ENCODE results near the gene EIF3A.
A peak's percentile ranks its signal among the peaks of the same experiment; 100 is the strongest.
"Not testable (repeated sequence)": the region's sequence is repeated elsewhere in the genome, so short reads cannot be mapped to it uniquely, and the experiment has no call there.

The EIF3A gene, protein sequence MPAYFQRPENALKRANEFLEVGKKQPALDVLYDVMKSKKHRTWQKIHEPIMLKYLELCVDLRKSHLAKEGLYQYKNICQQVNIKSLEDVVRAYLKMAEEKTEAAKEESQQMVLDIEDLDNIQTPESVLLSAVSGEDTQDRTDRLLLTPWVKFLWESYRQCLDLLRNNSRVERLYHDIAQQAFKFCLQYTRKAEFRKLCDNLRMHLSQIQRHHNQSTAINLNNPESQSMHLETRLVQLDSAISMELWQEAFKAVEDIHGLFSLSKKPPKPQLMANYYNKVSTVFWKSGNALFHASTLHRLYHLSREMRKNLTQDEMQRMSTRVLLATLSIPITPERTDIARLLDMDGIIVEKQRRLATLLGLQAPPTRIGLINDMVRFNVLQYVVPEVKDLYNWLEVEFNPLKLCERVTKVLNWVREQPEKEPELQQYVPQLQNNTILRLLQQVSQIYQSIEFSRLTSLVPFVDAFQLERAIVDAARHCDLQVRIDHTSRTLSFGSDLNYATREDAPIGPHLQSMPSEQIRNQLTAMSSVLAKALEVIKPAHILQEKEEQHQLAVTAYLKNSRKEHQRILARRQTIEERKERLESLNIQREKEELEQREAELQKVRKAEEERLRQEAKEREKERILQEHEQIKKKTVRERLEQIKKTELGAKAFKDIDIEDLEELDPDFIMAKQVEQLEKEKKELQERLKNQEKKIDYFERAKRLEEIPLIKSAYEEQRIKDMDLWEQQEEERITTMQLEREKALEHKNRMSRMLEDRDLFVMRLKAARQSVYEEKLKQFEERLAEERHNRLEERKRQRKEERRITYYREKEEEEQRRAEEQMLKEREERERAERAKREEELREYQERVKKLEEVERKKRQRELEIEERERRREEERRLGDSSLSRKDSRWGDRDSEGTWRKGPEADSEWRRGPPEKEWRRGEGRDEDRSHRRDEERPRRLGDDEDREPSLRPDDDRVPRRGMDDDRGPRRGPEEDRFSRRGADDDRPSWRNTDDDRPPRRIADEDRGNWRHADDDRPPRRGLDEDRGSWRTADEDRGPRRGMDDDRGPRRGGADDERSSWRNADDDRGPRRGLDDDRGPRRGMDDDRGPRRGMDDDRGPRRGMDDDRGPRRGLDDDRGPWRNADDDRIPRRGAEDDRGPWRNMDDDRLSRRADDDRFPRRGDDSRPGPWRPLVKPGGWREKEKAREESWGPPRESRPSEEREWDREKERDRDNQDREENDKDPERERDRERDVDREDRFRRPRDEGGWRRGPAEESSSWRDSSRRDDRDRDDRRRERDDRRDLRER (N-terminal part only)

DNA sequence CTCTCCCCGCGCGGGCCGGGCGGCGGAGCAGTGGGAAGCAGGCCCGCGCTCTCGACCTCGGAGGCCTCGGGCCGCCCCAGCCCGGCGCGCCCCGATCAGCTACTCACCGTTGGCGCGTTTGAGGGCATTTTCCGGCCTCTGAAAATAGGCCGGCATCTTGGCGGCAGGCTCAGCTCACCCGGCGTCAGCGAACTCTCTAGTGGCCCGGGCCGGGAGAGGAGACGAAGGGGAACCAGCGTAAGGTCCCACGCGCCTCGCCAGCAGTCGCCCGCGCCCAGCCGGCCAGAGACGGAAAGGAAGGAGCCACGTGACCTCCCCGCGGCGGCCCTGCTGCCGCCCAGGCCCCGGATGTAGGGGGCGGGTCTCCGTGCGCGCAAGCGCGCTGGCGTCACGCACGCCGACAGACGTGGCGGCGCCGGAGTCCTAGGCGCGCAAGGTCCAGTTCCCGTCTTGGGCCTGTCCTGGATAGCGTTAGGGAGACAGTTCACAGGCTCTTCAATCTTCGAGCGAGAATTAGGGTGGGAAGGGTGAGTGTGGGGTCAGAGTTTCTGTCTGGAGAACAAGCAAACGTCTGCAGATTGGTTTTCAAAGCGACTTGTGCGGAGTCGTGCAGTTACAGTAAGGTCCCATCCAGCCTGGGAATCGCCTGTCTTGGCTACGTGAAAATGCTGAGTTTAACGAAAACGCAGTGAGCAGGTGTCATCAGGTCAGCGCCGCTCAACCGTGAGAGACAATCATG is at the start of gene EIF3A:
Gene EIF3A, minus strand, starts transcription at position 297 of the 739 bp plus-strand sequence. Its CDS starts 141 bp downstream, at position 156.
- DNase-seq: peak; percentile 94

DNA sequence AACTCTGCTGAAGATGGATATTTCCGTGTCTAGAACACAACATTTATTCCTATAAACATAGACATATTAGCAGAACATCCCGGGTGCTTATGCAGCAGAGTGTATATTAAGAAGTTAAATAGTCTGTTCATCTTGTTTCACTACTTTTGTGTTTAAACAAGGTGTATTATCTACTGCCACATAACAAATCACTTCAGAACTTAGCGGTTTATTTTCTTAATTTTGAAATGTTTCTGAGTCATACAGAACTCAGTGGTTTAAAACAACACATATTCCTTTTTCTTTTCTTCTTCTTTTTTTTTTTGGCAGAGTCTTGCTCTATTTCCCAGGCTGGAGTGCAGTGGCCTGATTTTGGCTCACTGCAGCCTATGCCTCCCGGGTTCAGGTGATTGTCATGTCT is 49.1 kb upstream of the EIF3A start:
- DNase-seq: no peak

DNA sequence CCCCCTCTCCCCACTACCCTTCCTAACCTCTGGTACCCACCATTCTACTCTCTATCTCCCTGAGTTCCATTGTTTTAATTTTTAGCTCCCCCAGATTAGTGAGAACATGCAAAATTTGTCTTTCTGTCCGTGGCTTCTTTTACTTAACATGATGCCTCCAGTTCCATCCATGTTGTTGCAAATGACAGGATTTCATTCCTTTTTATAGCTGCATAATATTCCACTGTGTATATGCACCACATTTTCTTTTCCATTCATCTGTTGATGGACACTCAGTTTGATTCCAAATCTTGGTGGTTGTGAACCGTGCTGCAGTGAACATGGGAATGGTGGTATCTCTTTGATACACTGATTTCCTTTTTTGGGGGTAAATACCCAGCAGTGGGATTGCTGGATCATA is 45.3 kb upstream of the EIF3A start:
- DNase-seq: no peak

DNA sequence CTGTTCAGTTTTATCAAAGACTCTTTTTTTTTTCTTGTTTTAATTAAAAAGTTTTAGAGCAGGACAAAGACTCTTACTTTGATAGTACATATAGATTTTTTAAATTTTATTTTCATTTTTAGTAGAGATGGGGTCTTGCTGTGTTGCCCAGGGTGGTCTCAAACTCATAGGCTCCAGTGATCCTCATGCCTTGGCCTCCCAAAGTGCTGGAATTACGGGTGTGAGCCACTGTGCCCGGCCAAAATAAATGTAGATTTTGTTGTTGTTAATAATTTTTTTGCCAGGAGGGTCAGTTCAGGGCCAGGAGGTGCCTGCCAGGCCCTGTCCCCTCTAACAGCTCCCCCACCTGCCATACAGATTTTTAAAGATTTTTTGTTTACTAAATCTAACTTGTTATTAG is 40.3 kb upstream of the EIF3A start:
- DNase-seq: no peak

DNA sequence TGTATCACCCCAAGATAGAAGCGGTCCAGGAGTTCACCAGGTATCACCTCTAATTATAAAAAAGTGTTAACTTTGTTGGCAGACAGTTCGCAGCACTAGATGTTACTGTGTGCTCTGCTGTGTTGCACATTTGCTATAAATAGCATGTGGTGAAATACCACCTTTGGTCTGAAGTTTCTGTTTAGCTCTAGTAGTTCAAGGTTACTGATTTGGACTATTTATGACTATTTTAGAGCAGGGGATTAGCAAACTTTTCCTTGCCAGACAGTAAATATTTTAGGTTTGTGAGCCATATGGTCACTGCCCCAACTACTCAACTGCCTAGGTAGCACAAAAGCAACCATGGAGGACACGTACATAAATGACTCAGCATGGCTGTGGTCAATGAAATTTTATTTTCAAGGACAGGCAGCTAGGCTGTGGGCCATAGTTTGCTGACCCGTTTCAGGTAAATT is 39.8 kb upstream of the EIF3A start:
- no peak for DNase-seq

DNA sequence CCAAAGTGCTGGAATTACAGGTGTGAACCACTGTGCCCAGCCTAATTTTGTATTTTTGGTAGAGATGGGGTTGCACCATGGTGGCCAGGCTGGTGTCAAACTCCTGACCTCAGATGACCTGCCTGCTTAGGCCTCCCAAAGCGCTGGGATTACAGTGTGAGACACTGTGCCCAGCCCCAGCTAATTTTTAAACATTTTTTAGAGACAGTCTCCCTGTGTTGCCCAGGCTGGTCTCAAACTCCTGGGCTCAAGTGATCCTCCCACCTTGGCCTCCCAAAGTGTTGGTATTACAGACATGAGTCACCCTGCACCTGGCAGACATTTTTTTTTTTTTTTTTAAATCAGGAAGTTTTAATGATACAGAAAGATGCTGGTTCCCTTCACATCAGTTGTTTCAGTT is 38.8 kb upstream of the EIF3A start:
- DNase-seq: no peak

DNA sequence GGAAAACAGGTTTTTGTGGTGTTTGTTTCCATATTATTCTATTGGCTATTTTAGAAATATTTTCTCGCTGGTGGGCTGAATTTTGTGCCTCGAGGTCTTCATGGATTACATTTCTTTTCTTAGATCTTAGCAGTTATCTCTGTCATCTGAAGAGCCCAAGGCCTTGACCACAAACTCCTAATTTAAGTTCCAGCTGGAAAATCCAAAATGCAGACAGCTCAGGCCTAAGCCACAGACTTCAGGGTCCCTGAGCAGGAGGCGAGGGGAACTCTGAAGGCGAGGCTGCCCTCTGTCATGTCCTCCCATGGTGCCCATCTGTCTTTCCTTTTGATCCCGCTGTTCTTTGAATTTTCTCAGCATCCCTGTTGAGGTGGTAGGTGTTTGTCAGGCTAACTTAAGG is 37.6 kb upstream of the EIF3A start:
- DNase-seq: no peak

DNA sequence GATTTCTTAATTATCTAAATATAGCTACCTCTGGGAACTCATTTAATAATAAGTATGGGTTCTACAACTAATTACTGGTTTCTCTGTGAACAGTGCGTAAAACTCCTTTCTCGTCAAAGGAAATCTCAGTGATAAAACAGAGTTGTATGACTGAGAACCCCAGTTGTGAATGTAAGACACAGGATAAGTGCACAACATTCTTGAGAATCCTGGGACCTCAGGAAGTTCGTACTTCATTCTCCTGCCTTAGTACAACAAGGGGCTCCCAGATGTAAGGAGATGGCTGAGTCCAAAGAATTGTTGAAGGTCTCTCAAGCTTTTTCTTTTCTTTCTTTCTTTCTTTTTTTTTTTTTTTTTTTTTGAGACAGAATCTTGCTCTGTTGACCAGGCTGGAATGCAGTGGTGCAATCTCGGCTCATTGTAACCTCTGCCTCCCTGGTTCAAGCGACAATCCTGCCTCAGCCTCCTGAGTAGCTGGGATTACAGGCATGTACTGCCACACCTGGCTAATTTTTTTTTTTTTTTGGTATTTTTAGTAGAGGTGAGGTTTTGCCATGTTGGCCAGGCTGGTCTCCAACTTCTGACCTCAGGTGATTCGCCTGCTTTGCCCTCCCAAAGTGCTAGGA is 35.8 kb upstream of the EIF3A start:
- DNase-seq: no peak

DNA sequence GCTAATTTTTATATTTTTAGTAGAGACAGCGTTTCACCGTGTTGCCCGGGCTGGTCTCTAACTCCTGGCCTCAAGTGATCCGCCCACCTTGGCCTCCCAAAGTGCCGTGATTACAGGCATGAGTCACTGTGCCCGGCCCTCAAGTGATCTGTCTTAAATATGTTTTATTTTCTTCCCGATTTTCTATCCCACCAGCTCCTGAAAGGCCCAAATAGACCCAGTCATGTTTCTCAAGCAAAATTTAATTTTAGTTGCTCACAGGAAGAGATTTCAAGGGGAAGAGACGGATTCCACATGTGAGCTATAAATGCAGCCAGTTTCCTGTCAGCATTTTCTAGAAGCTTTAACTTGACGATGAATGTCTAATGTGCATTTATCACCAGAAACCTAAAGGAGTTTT is 35.3 kb upstream of the EIF3A start:
- no peak for DNase-seq

DNA sequence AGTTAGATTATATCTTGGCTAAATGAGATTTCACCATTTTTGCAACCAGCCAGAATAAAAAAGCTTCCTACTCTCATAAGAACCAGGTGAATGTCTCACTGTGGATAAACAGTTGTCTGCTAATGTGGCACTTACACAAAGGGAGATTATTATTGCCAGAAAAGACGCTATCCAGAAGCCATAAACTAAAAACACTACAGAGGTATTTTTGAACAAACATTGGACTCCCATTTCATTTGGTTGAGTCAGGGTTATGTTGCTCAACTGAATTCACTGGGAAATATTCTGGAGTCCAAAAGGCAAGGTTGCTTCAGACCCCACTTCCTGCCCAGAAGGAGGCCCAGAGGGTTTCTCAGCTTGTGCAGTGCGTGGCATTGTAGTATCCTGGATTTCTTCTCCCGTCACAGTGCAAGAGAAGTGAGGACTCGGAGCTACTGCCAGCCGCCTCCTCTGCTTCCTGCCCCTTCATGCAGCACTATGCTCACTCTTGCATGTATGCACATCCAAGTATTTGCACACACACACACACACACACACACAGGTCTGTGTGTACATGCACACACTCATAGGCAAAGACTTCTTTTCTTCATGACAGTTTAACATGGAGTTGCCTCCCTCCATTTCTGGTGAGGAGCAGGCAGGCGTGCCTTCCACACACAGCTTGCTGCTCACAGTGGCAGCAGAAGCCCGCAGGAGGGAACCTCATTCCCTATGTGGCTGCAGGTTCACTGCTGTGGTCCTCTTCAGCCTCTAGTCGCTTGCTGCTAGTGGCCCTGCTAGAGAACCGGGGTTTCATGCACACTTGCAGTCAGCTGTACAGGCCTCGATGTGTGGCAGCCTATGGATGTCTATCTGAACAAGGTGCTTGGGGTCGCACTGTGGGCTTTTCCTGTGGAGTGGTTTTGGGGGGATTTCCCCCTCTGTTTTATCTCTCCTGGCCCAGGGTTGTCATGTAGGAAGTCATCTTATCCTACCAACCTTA is 33.4 kb upstream of the EIF3A start:
- DNase-seq: peak; percentile 76

DNA sequence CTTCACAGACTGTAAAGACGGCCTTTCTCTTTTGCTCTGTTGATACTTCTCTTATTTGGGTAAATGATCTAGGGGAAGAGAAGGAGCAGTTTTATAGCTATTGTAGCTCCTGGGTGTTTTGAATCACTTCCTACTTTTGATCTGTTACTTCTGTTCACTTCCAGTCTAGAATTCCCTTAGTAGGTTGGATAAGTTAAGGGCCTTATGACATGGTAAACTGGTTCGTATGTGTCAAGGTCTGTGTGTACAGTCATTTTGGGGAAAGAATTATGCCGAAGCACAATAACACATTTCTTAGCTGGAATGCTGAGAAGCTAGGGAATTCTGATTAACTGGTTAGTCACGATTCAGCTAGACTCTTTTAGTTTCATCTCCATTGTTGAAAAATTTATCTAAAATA is 31.4 kb upstream of the EIF3A start:
- DNase-seq: no peak

DNA sequence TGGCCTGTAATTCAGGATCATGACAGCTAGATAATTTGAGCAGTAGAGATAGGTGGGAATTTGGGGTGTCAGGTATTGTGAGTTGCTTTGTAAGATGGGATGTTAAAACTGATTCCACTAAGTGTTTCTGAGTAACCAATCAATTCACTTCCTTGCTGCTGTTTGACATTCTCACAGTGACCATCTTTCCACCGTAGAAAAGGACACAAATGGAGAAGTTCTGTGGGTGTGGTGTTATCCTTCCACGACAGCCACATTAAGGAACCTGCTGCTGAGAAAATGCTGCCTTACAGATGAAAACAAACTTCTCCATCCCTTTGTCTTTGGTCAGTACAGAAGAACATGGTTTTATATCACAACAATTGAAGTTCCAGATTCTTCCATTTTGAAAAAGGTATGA is 27.2 kb upstream of the EIF3A start:
- DNase-seq: peak; percentile 47

DNA sequence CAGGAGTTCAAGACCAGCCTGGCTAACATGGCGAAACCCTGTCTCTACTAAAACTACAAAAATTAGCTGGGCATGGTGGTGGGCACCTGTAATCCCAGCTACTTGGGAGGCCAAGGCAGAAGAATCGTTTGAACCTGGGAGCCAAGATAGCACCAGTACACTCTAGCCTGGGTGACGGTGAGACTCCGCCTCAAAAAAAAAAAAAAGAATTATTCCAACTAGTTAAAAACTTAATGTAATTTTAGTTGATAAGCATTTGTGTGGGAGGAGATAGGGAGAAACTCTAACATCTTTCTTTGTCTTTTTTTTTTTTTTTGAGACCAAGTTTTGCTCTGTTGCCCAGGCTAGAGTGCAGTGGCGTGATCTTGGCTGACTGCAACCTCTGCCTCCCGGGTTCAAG is 26.5 kb upstream of the EIF3A start:
- peak; percentile 79 for DNase-seq

DNA sequence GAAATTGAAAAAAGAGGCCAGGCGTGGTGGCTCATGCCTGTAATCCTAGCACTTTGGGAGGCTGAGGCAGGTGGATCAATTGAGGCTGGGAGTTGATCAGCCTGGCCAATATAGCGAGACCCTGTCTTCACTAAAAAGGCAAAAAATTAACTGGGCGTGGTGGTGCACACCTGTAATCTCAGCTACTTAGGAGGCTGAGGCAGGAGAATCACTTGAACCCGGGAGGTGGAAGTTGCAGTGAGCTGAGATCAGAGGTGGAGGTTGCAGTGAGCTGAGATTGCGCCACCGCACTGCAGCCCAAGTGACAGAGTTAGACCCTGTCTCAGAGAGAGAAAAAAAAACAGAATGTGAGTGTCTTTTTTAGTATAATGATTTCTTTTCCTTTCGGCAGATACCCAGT is 25.3 kb upstream of the EIF3A start:
- not testable (repeated sequence) for DNase-seq

DNA sequence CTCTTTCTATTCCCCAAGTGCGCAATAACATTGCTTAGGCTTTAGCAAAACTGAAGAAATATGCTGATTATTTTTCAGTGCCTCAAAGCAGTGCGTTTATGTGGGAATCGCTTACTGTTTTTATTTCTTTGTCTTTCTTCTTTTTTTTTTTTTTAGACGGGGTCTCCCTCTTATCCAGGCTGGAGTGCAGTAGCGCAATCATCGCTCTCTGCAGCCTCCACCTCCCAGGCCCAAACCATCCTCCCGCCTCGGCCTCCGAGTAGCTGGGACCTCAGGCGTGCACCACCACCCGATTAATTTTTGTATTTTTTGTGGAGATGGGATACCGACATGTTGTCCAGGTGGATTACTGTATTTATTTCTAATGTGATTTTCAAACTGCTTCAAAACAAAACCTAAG is 24.5 kb upstream of the EIF3A start:
- no peak for DNase-seq

DNA sequence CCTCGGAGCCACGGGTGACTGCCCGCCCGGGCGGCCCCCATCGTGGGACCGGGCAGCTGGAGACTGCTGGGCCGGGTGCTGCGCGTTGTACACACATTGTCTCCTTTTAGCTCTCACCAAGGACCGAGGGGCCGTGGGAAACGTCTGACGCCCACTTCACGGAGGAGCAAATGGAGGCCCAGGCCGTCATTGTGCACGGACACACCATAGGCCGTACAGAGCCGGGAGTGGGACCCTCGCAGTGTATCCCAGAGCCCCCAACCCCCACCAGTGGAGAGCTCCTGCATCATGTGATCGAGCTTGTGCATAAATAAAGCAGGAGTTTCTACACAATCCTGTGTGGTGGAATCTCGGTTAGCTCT is 24.0 kb upstream of the EIF3A start:
- DNase-seq: peak; percentile 45

DNA sequence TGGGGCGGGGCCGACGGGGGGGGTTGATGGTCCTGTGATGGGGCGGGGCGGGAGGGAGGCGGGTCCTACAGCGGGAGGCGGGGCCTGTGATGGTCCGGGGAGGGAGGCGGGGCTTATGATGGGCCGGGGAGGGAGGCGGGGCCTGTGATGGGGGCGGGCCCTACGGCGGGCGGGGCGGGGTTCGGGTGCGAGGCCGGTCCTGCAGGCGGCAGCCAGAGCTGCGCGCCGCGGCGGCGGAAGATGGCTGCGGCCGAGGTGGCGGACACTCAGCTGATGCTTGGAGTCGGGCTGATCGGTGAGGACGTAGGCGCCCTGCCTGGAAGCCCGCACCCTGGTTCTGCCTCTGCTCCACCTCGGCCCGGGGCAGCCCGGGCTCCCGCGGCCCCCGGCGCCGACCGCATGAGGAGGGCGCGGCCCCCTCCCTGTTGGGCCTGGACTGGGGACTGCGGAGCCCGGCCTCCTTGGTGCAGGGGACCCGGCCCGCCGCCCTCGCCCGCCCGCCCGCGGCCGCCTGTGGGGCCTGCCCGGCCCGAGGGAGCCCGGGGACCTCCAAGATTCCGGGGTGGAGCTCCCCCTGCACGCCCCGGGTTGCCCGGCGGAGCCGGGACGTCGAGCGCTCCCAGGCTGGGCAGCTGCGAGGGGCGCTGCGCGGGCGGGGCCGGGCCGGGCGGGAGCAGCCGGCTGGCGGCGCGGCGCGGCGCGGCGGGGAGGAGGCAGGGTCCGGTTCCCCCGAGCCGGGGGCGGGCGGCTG is 23.5 kb upstream of the EIF3A start, which contains the start of gene DENND10:
Gene DENND10, plus strand, starts transcription at position 211 of the 751 bp plus-strand sequence. Its CDS starts 30 bp downstream, at position 241.
- DNase-seq: peak; percentile 91

DNA sequence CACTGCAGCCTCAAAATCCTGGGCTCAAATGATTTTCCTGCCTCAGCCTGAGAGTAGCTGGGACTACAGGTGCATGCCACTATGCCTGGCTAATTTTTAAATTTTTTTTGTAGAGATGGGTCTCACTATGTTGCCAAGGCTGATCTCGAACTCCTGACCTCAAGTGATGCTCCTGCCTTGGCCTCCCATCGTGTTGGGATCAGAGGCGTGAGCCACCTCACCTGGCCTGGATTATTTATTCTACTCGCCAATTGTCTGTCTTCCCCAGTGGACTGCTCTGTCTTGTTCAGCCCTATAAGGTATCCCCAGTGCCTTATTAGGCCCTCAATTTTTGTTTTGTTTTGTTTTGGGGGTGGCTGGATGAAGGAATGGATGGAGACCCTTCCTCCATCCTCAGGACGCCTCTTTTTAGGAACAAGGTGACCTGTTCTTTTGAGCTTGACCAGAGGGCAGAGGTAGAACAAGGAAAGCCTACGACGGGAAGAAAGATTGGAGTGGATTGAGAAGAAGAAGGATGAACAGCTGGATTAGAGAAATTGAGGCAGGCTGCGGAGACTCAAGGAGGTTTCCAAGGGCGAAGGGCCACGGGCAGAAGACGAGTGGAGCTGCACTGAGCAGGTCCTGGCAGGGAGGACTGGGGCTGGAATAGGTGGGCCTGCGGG is 22.8 kb upstream of the EIF3A start:
- no peak for DNase-seq
